Urinary bladder (tissue), 4 donors: ENCODE measurements around the gene SCIMP. TPM values are rescaled to one million over a fixed set of nuclear protein-coding genes. Genes with fewer than 3 reads are reported as not detected.
"Not testable (repeated sequence)": the region's sequence is repeated elsewhere in the genome, so short reads cannot be mapped to it uniquely, and the experiment has no call there.

ENCODE experiments used
- DNase-seq: peaks from one replicate; pipeline ENCODE4 v3.0.0-alpha.2; 2015; ENCODE audit errors: extremely low spot score
- H3K27ac ChIP-seq: one replicate; pipeline ENCODE4 v1.5.1; 2013; ENCODE audit warnings: low read depth, mild to moderate bottlenecking, moderate library complexity
- H3K36me3 ChIP-seq: one replicate; pipeline ENCODE4 v1.6.1; 2013; ENCODE audit warnings: mild to moderate bottlenecking, moderate library complexity; ENCODE audit not compliant: insufficient read depth
- H3K4me1 ChIP-seq: one replicate; pipeline ENCODE4 v1.6.1; 2013; ENCODE audit warnings: mild to moderate bottlenecking, moderate library complexity; ENCODE audit not compliant: insufficient read depth
- H3K4me3 ChIP-seq: one replicate; pipeline ENCODE4 v1.5.1; 2013; ENCODE audit warnings: low read depth, low read length
- WGBS: extraction: QIAGEN DNeasy Blood & Tissue Kit; methylation state at CpG from one replicate; pipeline ENCODE4 v1.1.7; 2013; 5-methylcytosine and 5-hydroxymethylcytosine counted together
- polyA plus RNA-seq: library from polyadenylated mRNA; stranded (reverse); fragments of 200-250 nt; gene quantifications from one replicate; pipeline ENCODE4 v1.2.3, GENCODE V29; 2013
- total RNA-seq: library from RNA; depleted of rRNA; stranded (reverse); fragments of >200 nt; gene quantifications from one replicate; pipeline ENCODE4 v1.2.3, GENCODE V29; 2014
- donor health status: healthy with polysubstance abuse.
- donor health status: healthy.

Gene SCIMP
- total and polyA plus RNA-seq, 2 donors: 0.42 to 3.3 TPM

DNA sequence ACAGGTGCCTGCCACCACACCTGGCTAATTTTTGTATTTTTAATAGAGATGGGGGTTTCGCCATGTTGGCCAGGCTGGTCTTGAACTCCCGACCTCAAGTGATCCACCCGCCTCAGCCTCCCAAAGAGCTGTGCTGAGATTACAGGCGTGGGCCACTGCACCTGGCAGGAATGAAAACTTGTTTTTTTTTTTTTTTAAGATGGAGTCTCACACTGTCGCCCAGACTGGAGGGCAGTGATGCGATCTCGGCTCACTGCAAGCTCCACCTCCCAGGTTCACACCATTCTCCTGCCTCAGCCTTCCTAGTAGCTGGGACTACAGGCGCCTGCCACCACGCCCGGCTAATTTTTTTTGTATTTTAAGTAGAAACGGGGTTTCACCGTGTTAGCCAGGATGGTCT is 12.7 kb downstream of the SCIMP start:
- 94% methylated on average over 12 of the region's 12 CpGs for WGBS
- not testable (repeated sequence) for H3K4me3 ChIP-seq, H3K36me3 ChIP-seq, DNase-seq, H3K27ac ChIP-seq, H3K4me1 ChIP-seq

- Histone ChIP-seq H3K36me3 (no peaks in the 10 kb centered on the region), H3K4me1 (no peaks in the 10 kb centered on the region), H3K27ac (no peak overlapping the region), H3K4me3 (no peak overlapping the region)
- no peak for DNase-seq
- 82% methylated on average over 5 of the region's 5 CpGs for WGBS
Observed at GRCh38 chr17:5220074-5220473, 14.6 kb downstream of the SCIMP start.

DNA sequence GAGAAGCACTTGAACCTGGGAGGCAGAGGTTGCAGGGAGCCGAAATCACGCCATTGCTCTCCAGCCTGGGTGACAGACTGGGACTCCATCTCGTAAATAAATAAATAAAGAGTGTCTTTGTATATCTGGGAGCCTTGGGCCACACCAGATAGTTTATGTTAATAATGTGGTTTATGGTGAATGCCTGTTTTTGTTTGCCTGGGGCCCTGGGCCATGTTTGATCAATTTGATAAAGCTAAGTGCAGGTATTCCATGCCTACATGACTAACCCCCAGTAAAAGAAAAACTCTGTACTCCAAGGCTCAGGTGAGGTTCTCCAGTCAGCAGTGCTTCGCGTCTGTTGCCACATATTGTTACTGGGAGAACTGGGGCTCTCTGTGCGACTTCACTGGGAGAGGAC is 15.1 kb downstream of the SCIMP start:
- no peaks in the 10 kb centered on the region for H3K4me1 ChIP-seq
- DNase-seq: no peak
- no peak overlapping the region for H3K27ac ChIP-seq
- no peaks in the 10 kb centered on the region for H3K36me3 ChIP-seq
- no peak overlapping the region for H3K4me3 ChIP-seq
- WGBS: 91% methylated on average over 6 of the region's 6 CpGs

DNA sequence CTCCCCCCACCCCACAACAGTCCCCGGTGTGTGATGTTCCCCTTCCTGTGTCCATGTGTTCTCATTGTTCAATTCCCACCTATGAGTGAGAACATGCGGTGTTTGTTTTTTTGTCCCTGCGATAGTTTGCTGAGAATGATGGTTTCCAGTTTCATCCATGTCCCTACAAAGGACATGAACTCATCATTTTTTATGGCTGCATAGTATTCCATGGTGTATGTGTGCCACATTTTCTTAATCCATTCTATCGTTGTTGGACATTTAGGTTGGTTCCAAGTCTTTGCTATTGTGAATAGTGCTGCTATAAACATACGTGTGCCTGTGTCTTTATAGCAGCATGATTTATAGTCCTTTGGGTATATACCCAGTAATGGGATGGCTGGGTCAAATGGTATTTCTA is 17.1 kb downstream of the SCIMP start:
- not testable (repeated sequence) for H3K4me3 ChIP-seq, DNase-seq, H3K36me3 ChIP-seq, H3K27ac ChIP-seq, H3K4me1 ChIP-seq
- WGBS: 98% methylated on average over 4 of the region's 5 CpGs

GRCh38 chr17:5211458-5211857 is 23.2 kb downstream of the SCIMP start:
- H3K27ac ChIP-seq: no peak overlapping the region
- no peak for DNase-seq
- no peaks in the 10 kb centered on the region for H3K4me1 ChIP-seq
- peaks cover 2% of the 10 kb centered on the region for H3K36me3 ChIP-seq
- WGBS: 94% methylated on average over 7 of the region's 7 CpGs
- no peak overlapping the region for H3K4me3 ChIP-seq

- H3K27ac ChIP-seq: no peak overlapping the region
- peaks cover 2% of the 10 kb centered on the region for H3K36me3 ChIP-seq
- no peak for DNase-seq
- H3K4me1 ChIP-seq: no peaks in the 10 kb centered on the region
- 88% methylated on average over 8 of the region's 8 CpGs for WGBS
- H3K4me3 ChIP-seq: no peak overlapping the region
Observed at GRCh38 chr17:5210614-5211252, 23.9 kb downstream of the SCIMP start.

- Histone ChIP-seq H3K36me3 (peaks cover 2% of the 10 kb centered on the region), H3K4me1 (no peaks in the 10 kb centered on the region), H3K27ac (no peak overlapping the region), H3K4me3 (no peak overlapping the region)
- 85% methylated on average over 5 of the region's 5 CpGs for WGBS
- DNase-seq: no peak
Observed at GRCh38 chr17:5210091-5210490, 24.6 kb downstream of the SCIMP start.

DNA sequence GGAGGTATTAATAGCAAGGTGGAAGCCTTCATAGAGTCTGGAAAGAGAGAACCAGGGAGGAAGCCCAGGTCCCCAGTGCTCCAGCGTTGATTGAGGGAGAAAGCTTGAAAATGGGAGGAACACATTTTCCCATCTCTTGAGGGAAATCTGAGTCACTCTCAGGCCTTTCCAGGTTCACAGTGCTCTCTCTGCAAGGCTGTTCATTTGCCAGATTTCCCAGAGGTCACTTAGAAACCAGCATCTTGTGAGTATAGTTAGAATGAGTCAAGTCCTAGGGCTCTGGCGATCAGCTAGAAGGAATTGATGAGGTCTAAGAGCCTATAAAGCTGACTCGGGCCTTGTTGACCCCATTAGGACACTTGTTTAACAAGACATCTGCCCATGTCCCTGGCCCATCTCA is 25.3 kb downstream of the SCIMP start:
- DNase-seq: no peak
- Histone ChIP-seq H3K4me1 (no peaks in the 10 kb centered on the region), H3K4me3 (no peak overlapping the region), H3K36me3 (peaks cover 2% of the 10 kb centered on the region), H3K27ac (no peak overlapping the region)
- WGBS: 76% methylated on average over 3 of the region's 3 CpGs

- H3K4me3 ChIP-seq: no peak overlapping the region
- WGBS: 95% methylated on average over 1 of the region's 1 CpG
- H3K4me1 ChIP-seq: no peaks in the 10 kb centered on the region
- no peak overlapping the region for H3K27ac ChIP-seq
- no peaks in the 10 kb centered on the region for H3K36me3 ChIP-seq
- no peak for DNase-seq
Observed at GRCh38 chr17:5203908-5204294, 30.8 kb downstream of the SCIMP start.

GRCh38 chr17:5203178-5203907 is 31.3 kb downstream of the SCIMP start:
- Histone ChIP-seq H3K36me3 (no peaks in the 10 kb centered on the region), H3K4me3 (no peak overlapping the region), H3K4me1 (no peaks in the 10 kb centered on the region), H3K27ac (no peak overlapping the region)
- WGBS: 84% methylated on average over 14 of the region's 14 CpGs
- DNase-seq: no peak

GRCh38 chr17:5201011-5201410 is 33.6 kb downstream of the SCIMP start:
- H3K36me3 ChIP-seq: no peaks in the 10 kb centered on the region
- no peak for DNase-seq
- WGBS: 81% methylated on average over 8 of the region's 8 CpGs
- H3K27ac ChIP-seq: no peak overlapping the region
- H3K4me1 ChIP-seq: no peaks in the 10 kb centered on the region
- H3K4me3 ChIP-seq: no peak overlapping the region

- WGBS: 48% methylated on average over 2 of the region's 2 CpGs
- Histone ChIP-seq H3K4me1 (no peaks in the 10 kb centered on the region), H3K36me3 (no peaks in the 10 kb centered on the region), H3K27ac (no peak overlapping the region), H3K4me3 (no peak overlapping the region)
- no peak for DNase-seq
Observed at GRCh38 chr17:5200360-5200759, 34.3 kb downstream of the SCIMP start.

GRCh38 chr17:5198472-5198871 is 36.2 kb downstream of the SCIMP start:
- WGBS: 89% methylated on average over 7 of the region's 7 CpGs
- no peak for DNase-seq
- Histone ChIP-seq H3K27ac (no peak overlapping the region), H3K36me3 (no peaks in the 10 kb centered on the region), H3K4me1 (no peaks in the 10 kb centered on the region), H3K4me3 (no peak overlapping the region)

DNA sequence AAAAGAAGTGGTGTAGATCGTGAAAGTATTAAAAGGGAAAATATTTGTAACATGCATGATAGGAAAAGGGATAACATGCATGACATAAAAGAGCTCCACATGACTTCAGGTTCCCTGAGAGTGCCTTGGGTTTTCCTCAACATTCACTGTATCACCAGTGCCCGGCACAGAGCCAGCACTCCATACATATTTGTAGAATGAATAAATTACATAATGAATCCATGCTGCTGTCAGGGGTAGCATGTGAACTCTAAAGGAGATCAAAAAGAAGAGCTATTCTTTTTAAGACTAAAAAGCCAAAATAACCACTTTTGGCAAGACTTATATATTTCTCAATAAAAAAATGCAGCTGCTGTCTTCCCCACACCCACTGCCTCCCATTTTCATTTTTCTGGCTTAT is 40.3 kb downstream of the SCIMP start:
- no peaks in the 10 kb centered on the region for H3K36me3 ChIP-seq
- H3K27ac ChIP-seq: no peak overlapping the region
- DNase-seq: no peak
- WGBS: 82% methylated on average over 2 of the region's 2 CpGs
- no peak overlapping the region for H3K4me3 ChIP-seq
- H3K4me1 ChIP-seq: peaks cover 3% of the 10 kb centered on the region
